ENCODE data around the gene SNCB. TPM values are rescaled to one million over a fixed set of nuclear protein-coding genes. Genes with fewer than 3 reads are reported as not detected.

The SNCB gene
- polyA plus RNA-seq, 1 of the 3 experiments (the other 2 are of a cell fraction): 0.33 TPM

DNA sequence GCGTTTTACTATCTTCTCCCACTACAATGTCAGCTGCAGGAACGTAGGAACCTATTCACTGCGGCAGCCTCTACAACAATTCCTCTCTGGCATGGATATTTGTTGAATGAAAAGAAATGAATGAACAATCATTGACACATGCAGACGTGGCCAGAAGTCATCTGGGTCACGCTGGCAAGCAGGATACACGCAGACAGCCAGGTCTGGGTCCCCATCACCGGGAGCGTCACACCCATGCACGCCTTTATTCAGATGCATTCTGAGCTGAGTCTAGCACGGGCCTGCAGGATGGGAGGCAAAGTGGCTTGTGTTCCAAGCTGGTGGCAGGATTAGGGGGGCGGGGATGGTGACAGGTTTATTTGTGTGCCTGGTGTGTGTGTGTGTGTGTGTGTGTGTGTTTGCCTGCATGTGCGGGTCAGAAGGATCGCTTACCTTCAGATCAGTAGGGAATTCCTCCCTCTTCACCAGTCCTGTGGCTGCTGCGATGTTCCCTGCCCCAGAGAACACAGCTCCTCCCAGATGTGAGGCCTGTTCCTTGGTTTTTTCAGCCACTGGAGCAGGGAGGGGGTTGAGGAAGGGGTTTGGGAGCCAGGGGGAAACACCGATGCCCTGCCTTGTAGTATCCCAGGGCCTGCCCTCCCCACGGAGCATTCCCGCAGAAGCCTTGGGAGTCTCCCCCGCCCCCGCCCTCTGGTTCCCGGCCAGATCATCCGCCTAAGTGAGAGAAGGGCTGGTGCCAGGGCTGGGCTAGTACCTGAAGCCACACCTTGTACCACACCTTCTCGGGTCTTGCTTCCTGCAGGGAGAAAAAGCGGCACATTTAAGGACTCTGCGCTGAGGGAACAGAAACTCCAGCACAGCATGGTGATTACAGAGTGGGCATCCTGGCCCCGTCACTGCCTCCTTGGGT, 4.1 kb downstream of the SNCB start:
- no peaks in the 10 kb centered on the region for H3K9me3 ChIP-seq
- no peaks in the 10 kb centered on the region for H4K20me1 ChIP-seq (ENCODE audit: insufficient read depth)
- H3K9ac ChIP-seq: no peak overlapping the region
- H3K4me1 ChIP-seq (ENCODE audit: control insufficient read depth in 1 of 2, insufficient read depth in 2 of 2, low read depth in 1 of 2, low read length in 1 of 2): peaks cover 0 to 16% of the 10 kb centered on the region in 2 experiments; a peak in 1 of 4 replicates
- no peak overlapping the region for H3K27ac ChIP-seq (ENCODE audit: low read depth in 2 of 2, low read length in 1 of 2)
- CTCF ChIA-PET: interaction anchor here (1.5 kb wide), 1 partner anchor 47 kb away, joined by 4 read pairs; no protein-coding TSS in a partner anchor
- no peaks in the 10 kb centered on the region for H3K9me2 ChIP-seq
- no peak for TF ChIP-seq MXI1 (IDR thresholded peaks at IDR 0.05; ENCODE audit: low read depth, low read length)
- TF ChIP-seq YY1 (IDR thresholded peaks at IDR 0.05; ENCODE audit: low read depth): no peak
- no peak for TF ChIP-seq SIN3A (IDR thresholded peaks at IDR 0.05; ENCODE audit: borderline replicate concordance, low read depth, low read length)
- no peak for TF ChIP-seq POLR2AphosphoS5 (IDR thresholded peaks at IDR 0.05; ENCODE audit: low read depth, low read length)
- no peak for TF ChIP-seq TCF12 (IDR thresholded peaks at IDR 0.05)
- TF ChIP-seq RXRA (IDR thresholded peaks at IDR 0.05; ENCODE audit: borderline replicate concordance, low read depth): no peak
- no peak for TF ChIP-seq NRF1 (IDR thresholded peaks at IDR 0.05; ENCODE audit: low read depth, low read length)
- TF ChIP-seq RCOR1 (IDR thresholded peaks at IDR 0.05; ENCODE audit: low read length): no peak
- TF ChIP-seq, protein P1, sequence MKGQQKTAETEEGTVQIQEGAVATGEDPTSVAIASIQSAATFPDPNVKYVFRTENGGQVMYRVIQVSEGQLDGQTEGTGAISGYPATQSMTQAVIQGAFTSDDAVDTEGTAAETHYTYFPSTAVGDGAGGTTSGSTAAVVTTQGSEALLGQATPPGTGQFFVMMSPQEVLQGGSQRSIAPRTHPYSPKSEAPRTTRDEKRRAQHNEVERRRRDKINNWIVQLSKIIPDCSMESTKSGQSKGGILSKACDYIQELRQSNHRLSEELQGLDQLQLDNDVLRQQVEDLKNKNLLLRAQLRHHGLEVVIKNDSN (IDR thresholded peaks at IDR 0.05; ENCODE audit: borderline replicate concordance, low read depth): no peak
- TF ChIP-seq, protein P2, sequence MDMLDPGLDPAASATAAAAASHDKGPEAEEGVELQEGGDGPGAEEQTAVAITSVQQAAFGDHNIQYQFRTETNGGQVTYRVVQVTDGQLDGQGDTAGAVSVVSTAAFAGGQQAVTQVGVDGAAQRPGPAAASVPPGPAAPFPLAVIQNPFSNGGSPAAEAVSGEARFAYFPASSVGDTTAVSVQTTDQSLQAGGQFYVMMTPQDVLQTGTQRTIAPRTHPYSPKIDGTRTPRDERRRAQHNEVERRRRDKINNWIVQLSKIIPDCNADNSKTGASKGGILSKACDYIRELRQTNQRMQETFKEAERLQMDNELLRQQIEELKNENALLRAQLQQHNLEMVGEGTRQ (IDR thresholded peaks at IDR 0.05; ENCODE audit: borderline replicate concordance, low read depth, low read length): no peak
- TF ChIP-seq ELF1 (IDR thresholded peaks at IDR 0.05): no peak
- TF ChIP-seq, protein P3, sequence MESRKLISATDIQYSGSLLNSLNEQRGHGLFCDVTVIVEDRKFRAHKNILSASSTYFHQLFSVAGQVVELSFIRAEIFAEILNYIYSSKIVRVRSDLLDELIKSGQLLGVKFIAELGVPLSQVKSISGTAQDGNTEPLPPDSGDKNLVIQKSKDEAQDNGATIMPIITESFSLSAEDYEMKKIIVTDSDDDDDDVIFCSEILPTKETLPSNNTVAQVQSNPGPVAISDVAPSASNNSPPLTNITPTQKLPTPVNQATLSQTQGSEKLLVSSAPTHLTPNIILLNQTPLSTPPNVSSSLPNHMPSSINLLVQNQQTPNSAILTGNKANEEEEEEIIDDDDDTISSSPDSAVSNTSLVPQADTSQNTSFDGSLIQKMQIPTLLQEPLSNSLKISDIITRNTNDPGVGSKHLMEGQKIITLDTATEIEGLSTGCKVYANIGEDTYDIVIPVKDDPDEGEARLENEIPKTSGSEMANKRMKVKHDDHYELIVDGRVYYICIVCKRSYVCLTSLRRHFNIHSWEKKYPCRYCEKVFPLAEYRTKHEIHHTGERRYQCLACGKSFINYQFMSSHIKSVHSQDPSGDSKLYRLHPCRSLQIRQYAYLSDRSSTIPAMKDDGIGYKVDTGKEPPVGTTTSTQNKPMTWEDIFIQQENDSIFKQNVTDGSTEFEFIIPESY (IDR thresholded peaks at IDR 0.05; ENCODE audit: borderline replicate concordance, low read depth): no peak
- TF ChIP-seq FOXJ3 (CRISPR knock-in tag; IDR thresholded peaks at IDR 0.05): no peak
- H3K4me2 ChIP-seq: no peak overlapping the region
- POLR2A ChIA-PET: no interaction called here
- no peak overlapping the region for H2AFZ ChIP-seq (ENCODE audit: low read depth)
- WGBS (ENCODE audit: low lambda C conversion rate): 73% methylated on average over 11 of the region's 25 CpGs
- no peaks in the 10 kb centered on the region for H3K79me2 ChIP-seq (ENCODE audit: insufficient read depth)
- H3K36me3 ChIP-seq (replicated peaks in 1 of 2; ENCODE audit: control insufficient read depth in 1 of 2, insufficient read depth in 2 of 2, low read length in 1 of 2): no peaks in the 10 kb centered on the region
- no peak for DNase-seq
- H3F3A ChIP-seq (replicated peaks; ENCODE audit: insufficient read depth): no peaks in the 10 kb centered on the region
- H3K27me3 ChIP-seq (ENCODE audit: insufficient read depth): peaks cover 16% of the 10 kb centered on the region; the same call in 1 of the 2 replicates
- H3K4me3 ChIP-seq (ENCODE audit: low read depth in 2 of 2, low read length in 1 of 2): no peak overlapping the region
